HG02884 (cell line): ENCODE measurements around the gene CDC42EP4.
A peak's percentile ranks its signal among the peaks of the same experiment; 100 is the strongest.
"Not testable (repeated sequence)": the region's sequence is repeated elsewhere in the genome, so short reads cannot be mapped to it uniquely, and the experiment has no call there.

Experiments
- ATAC-seq: cut with Tn5 transposase; IDR thresholded peaks from one replicate; pipeline ENCODE4 v1.9.1; 2021; ENCODE audit warnings: mild to moderate bottlenecking, moderate library complexity; ENCODE audit not compliant: unreplicated experiment

CDC42EP4 gene

DNA sequence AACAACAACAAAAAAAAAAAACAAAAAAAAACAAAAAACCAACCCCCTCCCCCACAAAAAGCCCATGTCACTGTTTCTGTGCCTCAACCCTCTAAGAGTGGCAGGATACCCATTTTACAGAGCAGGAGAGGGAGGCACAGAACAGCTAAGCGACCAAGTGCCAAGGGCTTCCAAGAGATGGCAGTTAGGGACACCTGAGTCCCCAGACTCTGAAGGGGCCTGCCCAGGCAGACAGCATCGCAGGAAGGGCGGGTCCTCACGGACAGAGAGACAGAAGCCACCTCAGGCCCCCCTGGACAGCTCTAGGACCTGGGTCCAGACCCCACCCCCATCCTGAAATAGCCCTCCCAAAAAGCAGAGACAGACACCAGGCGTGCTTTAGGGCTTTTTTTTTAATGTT, 28.6 kb downstream of the CDC42EP4 start:
- no peak for ATAC-seq

DNA sequence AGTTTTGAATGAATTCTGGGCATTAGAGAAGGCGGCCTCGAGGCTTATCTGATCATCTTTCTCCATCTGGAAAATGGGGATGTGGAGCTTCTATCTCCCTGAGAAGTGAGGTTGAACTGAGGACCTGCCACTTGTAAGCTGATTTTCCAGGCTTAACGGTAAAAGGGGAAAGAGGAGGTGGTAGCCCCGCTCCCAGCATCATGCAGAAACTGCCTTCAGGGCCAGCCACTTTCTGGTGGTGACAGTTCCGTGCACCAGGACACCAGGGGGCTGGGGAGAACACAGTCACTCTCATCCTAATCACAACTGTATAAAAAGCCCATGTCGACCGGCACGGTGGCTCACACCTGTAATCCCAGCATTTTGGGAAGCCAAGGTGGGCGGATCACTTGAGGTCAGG, 29.2 kb downstream of the CDC42EP4 start:
- no peak for ATAC-seq

DNA sequence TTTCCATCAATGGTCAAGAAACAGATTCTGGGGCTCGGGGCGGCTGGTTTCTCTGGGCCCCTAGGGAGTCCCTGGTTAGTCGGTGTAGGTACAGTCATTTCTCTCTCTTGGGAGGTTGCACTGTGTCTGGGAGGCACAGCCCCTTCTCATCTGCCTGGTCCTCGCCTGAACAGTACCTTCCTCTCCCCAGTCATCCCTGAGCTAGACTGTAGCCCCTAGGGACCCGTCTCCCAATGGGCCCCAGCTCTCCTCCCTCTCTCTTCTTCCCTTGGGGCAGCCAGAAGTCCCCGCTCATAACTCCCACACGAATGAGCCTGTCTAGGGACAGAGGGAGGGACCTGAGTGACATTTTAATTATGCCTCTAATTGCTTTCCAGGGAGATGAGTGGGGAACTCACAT, 29.9 kb downstream of the CDC42EP4 start:
- ATAC-seq: peak; percentile 91

DNA sequence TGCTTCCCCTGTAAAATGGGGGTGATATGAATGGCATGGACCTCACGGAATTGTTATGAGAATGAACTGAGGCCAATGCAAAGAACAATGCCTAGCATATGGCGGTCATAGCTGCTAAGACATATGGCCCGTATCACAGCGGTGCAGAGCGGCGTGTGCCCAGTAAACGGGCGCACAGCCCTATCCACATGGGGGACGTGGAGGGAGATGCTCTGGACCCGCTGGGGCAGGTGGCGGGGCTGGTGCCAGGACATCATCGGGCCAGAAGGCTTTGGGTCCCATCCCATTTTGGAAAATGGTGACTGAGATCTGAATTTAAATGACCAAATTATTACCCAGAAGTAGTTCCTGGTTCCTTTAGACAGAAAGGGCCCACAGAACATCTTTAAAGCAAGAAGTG, 31.6 kb downstream of the CDC42EP4 start:
- no peak for ATAC-seq

DNA sequence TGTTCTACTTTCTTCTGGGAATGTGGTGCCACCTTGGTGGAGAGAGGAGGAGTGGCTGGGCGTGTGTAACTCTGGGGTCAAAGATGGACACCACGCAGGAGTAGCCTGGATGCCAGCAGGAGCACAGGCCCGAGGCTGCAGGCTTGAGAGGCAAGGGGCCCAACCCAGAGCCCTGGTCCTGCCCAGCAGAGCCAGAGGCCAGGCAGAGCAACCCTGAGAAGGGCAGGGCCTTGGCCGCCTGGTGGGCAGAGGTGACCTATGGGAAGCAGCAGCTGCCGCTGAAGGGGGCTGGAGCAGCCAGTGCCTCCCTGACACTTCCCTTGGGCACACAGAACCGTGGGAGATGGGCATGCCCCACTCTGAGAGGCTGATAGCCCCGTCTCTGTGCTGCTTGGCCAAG, 32.1 kb downstream of the CDC42EP4 start:
- no peak for ATAC-seq

DNA sequence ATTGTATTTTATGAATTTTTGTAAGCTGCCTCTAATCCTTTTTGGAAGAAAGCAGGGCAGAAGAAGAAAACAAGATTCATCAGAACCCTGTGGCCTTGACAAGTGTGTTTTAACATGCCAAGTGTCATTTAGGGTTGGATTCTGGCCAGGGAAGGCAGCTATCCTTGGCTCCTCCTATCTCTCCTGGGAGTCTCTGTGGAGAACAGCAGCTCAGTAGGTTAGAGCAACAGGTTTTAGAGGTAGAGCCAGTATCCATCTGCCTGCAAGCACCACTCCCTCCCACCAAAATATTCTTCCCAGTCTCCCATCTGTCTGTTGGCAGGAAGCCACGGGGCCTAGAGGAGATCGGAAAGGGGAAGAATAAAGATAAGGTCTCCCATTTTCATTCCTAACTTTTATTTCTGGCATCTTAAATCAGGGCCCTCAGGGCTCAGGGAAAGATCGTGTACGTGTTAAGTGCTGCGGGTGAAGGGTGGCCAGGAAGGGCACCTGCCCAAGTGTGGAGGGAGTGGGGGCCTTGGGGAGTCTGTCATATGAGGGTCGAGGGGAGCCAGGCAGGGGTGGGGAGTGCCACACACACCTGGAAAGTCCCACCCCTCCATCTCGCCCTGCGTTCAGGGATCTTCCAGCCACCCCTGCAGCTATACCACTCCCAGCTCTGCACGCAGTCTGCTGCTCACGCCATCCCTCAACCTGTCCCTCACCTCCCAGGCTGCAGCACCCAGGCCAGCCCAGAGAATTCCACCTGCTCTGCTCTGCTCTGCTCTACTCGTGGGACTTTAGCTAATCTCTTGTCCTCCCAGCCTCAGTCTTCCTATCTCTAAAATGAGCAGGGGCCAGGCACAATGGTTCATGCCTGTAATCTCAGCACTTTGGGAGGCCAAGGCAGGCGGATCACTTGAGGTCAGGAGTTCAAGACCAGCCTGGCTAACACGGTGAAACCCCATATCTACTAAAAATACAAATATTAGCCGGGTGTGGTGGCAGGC, 33.0 kb downstream of the CDC42EP4 start:
- ATAC-seq: no peak

DNA sequence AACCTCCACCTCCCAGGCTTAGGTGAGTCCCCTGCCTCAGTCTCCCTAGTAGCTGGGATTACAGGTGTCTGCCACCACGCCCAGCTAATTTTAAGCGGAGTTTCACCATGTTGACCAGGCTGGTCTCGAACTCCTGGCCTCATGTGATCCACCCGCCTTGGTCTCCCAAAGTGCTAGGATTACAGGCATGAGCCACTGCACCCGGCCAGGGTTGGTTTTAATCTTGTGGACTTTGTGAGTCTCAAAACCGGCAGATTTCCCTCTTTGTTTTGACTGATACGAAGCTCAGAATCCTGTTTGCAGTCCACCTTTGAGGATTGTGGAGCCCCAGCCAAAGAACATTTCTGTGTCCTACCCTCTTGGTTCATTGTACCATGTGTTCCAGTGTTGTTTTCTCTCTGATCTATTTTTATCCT, 33.7 kb downstream of the CDC42EP4 start:
- ATAC-seq: no peak

DNA sequence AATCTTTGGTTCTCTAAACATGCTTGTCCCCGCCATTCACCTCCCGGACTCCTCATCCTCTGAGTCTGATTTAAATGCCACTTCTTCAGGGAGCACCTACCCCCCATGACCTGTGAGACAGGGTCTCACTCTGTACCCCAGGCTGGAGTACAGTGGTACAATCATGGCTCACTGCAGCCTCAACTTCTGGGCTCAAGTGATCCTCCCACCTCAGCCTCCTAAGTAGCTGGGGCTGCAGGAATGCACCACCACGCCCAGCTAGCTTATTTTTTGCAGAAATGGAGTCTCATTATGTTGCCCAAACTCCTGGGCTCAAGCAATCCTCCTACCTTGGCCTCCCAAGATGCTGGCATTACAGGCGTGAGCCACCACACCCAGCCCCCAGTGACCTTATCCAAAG, 37.3 kb downstream of the CDC42EP4 start:
- ATAC-seq: no peak

DNA sequence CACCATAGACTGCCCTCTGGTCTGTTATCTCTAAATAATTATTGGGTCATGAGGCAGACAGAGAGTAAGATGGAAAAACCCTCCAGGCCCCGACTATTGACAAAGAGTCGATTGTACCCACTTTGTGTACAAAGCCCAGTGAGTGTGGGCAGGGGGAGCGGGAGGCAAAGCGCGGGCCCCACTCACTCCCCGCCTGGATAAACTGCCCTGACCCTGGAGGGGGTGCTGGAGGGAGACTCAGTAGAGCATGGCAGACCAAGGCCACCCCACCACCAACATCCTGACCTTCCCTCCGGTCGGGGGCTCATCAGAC, 38.9 kb downstream of the CDC42EP4 start:
- no peak for ATAC-seq

DNA sequence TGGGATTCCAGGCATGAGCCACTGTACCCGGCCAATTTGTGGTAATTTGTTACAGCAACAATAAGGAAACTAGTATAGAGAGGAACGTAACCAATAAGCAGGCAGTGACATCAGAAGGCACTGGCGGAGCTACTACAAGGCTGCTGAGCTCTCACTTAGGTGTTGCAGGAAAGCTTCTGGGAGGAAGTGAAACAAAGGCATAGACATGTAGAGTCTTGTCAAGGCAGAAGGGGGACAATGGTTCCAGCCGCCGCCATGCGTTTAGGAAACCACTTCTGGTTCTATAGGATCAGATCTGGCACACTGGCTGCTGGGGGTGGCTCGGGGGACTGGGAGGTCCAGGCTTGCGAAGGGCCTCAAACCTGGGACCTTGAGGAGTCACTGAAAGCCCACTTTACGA, 40.7 kb downstream of the CDC42EP4 start:
- ATAC-seq: peak; percentile 98

DNA sequence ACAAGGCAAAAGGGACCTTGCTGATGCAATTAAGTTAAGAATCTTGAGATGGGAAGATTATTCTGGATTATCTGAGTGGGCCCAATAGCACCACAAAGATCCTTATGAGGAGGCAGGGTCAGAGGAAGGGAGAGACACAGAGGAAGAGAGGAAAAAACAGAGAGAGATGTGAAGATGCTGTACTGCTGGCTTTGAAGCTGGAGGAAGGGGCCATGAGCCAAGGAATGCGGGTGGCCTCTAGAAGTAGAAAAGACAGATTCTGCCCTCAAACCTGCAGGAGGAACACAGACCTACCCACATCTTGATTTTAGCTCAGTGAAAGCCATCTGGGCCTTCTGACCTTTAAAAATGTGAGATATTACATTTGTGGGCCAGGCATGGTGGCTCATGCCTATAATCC, 42.0 kb downstream of the CDC42EP4 start:
- ATAC-seq: no peak

DNA sequence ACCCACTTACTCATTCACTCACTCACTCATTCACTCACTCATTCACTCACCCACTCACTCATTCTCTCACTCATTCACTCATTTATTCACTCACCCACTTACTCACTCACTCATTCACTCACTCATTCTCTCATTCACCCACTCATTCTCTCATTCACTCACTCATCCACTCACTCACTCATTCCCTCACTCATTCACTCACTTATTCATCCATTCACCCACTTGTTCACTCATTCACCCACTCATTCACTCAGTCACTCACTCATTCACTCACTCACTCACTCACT, 42.5 kb downstream of the CDC42EP4 start:
- ATAC-seq: no peak

DNA sequence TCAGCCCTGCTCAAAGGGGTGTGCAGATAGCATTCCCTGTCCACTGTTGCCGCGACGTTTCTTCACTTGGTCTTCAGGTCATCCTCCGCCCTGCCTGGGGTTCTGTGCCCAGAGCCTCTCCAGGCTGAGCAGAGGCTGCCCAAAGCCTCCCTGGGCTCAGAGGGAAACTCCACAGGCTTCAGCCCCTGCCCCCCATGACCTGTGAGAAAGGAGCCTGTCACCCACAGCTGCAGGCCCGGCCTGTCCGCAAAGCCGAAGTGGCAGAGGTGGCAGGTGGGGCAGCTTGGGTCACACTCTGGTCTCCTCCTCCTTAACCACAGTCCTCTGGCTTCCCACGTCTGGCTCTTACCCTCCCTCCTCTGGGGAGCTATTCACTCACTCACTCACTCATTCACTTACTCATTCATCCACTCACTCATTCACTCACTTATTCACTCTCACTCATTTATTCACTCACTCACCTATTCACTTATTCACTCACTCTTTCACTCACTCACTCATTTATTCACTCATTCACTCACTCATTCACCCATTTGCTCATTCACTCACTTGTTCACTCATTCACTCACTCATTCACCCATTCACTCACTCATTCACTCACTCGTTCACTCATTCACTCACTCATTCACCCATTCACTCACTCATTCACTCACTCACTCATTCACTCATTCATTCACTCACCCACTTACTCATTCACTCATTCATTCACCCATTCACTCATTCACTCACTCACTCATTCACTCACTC, 43.0 kb downstream of the CDC42EP4 start:
- ATAC-seq: no peak

DNA sequence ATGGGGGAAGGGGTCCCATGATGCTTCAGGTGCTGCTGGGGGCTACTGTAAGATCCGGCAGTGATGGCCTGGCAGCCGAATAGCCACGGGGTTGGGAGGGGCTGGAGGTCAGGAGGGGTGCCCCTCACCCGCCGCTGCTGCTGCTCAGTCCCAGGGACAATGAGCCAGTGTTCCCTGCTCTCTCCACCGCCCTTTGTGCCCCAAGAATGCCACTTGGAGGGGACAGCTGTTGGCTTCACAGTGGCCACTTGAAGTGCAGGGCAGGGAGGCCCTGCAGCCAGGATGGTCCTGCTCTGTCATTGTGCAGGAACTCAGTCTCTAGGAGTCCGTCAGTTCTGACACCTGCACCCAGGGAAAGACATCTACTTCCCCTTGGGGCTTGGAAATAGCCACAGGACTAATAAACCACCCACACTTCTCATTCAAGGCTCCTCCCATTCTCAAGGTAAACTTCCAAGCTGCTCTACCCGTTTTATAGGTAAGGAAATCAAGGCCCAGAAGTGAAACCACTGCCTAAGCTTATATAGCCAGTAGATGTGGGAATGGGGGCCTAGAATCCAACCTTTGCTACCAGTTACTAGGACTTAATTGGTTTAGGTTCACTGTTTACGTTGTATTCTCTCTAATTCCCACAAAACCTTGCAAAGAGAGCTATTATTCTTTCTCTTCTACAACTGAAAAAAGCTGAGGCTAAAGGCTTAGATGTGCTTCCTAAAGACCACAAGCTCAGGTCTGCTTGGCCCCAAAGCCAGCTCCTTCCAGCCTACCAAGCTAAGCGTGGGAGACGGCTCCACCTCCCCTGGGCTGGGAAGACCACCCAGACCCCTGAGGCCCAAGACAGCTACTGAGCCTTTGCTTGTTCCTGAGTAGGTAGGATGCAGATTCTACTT, 43.9 kb downstream of the CDC42EP4 start:
- ATAC-seq: no peak

DNA sequence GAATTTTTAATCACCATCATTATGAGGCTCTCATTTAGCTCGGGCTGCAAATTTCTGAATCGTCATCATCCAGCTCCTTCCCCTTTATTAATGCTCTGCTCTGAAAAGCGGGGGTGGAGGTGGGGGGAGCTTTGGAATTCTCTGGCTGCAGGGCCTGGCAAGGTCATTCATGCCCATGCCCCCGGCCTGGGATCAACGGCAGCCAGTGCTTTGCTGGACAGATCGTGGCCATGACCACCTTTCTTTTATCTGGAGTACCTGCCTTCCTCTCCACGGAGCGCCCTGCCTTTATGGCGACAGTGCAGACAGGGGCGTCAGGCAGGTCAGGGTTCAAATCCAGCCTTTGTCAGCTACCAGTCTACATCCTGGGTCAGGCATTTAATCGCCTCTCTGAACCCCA, 45.0 kb downstream of the CDC42EP4 start:
- no peak for ATAC-seq

DNA sequence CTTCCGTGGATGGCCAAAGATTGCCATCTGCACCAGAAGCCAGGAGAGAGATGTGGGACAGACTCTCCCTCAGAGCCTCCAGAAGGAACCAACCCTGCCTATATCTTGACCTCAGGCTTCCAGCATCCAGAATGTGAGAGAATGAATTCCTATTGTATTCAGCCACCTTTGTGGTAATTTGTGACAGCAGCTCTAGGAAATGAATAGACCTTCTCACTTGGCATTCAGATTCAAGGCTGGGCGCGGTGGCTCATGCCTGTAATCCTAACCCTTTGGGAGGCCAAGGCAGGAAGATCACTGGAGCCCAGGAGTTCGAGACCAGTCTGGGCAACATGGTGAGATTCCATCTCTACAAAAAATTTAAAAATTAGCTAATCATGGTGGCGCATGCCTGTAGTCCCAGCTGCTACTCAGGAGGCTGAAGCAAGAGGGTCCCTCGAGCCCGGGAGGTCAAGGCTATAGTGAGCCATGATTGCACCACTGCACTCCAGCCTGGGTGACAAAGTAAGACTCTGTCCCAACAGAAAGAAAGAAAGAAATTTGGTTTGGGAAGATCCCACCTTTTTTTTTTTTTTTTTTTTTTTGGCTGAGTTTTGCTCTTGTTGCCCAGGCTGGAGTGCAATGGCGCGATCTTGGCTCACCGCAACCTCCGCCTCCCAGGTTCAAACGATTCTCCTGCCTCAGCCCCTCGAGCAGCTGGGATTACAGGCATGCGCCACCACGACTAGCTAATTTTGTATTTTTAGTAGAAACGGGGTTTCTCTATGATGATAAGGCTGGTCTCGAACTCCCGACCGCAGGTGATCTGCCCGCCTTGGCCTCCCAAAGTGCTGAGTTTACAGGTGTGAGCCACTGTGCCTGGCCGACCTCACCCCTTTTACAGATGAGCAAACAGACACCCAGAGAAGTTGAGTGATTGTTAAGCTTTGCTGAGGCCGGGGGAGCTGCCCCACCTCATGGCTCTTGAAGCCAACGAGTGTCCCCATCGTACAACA, 45.9 kb downstream of the CDC42EP4 start:
- no peak for ATAC-seq

DNA sequence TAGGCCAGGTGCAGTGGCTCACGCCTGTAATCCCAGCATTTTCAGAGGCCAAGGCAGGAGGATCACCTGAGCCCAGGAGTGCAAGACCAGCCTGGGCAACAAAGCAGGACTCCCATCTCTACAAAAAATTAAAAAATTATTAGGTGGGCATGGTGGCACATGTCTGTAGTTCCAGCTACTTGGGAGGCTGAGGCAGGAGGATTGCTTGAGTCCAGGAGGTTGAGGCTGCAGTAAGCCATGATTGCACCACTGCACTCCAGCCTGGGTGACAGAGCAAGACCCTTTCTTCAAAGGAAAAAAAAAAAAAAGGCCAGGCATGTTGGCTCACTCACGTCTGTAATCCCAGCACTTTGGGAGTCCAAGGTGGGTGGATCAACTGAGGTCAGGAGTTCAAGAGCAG, 47.4 kb downstream of the CDC42EP4 start:
- not testable (repeated sequence) for ATAC-seq

DNA sequence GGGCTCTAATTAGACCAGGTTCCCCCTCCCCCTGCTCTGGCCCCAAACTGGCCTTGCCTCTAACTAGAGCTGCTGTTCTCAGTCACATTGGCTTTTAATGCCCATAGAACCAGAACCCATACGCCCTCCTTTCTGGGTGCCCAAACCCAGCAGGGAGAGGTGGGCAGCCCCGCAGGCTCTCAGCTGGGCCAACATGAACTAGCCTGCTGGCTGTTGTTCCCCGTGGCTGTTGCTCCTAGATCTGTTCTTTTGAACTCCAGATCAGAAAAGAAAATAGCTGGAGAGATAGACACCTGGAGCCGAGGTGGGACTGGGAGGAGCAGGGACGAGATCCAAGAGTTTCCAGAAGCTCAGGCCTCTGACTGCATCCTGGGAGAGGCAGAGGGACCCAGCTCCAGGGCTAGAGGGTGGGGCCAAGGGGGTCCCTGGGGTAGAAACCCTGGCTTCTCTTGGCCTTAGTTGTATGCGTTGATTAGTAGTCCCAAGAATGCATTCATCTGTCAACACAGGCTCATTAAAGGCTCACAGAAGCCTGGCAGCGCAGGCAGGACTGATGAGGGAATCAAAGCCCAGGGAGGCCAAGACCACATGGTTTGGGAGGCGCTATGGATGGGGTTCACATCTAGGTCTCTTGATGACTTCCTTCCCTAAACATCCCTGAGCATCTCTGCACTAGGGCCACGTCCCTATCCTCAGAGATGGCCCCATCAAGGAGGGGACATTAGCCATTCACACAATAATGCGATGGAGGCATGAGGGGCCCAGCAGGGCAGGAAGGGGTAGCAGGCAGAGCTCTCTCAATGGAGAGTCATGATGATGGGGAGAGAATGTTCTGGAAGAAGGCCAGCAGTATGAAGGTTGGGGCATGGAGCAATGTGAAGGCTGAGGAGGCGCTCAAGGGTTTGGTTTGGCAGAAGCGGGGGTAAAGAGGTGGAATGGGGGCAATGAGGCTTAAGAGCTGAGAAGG, 48.8 kb downstream of the CDC42EP4 start:
- ATAC-seq: no peak
